Fibroblast of mammary gland (primary cell): ENCODE data around the gene MX1.

ENCODE experiments used
- DNase-seq: peaks from one replicate; pipeline ENCODE4 v3.0.0-alpha.2; 2010; ENCODE audit warnings: low read depth
- H3K4me3 ChIP-seq: 2 replicates; pipeline ENCODE4 v1.5.1; 2011; ENCODE audit warnings: low read depth, mild to moderate bottlenecking, low read length, moderate library complexity; ENCODE audit not compliant: control insufficient read depth
- TF ChIP-seq, protein P1 (sequence below): conservative IDR thresholded peaks from 2 replicates; pipeline ENCODE4 v1.5.1; 2011; ENCODE audit warnings: low read depth, low read length, inconsistent platforms; ENCODE audit not compliant: control insufficient read depth, insufficient read depth

The MX1 gene

GRCh38 chr21:41398251-41398650 is 27.8 kb upstream of the MX1 start:
- no peak overlapping the region for H3K4me3 ChIP-seq
- TF ChIP-seq, protein P1, sequence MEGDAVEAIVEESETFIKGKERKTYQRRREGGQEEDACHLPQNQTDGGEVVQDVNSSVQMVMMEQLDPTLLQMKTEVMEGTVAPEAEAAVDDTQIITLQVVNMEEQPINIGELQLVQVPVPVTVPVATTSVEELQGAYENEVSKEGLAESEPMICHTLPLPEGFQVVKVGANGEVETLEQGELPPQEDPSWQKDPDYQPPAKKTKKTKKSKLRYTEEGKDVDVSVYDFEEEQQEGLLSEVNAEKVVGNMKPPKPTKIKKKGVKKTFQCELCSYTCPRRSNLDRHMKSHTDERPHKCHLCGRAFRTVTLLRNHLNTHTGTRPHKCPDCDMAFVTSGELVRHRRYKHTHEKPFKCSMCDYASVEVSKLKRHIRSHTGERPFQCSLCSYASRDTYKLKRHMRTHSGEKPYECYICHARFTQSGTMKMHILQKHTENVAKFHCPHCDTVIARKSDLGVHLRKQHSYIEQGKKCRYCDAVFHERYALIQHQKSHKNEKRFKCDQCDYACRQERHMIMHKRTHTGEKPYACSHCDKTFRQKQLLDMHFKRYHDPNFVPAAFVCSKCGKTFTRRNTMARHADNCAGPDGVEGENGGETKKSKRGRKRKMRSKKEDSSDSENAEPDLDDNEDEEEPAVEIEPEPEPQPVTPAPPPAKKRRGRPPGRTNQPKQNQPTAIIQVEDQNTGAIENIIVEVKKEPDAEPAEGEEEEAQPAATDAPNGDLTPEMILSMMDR: no peak

DNA sequence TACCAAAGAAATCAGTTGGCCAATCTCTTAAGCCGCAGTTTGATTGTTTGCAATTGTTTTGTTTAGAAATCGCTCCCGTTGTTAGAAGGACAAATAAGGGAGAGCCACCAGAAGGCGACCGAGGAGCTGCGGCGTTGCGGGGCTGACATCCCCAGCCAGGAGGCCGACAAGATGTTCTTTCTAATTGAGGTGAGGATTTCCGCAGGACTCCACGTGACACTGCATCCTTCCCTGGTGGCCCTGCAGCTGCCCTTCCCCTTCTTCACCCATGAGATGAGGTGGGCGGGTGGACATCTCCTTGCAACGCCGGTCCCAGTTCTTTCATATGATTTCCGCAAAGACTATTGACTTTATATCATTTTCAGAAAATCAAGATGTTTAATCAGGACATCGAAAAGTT is 27.2 kb upstream of the MX1 start:
- H3K4me3 ChIP-seq: no peak overlapping the region
- TF ChIP-seq, protein P1: no peak
- DNase-seq: no peak

More at GRCh38 chr21:41398251-41398650, 27.8 kb upstream of the MX1 start:
- DNase-seq: no peak

- TF ChIP-seq, protein P1: no peak
- no peak for DNase-seq
- no peak overlapping the region for H3K4me3 ChIP-seq
Measured at GRCh38 chr21:41399246-41399800, 26.7 kb upstream of the MX1 start.

GRCh38 chr21:41402231-41402630 is 23.8 kb upstream of the MX1 start:
- TF ChIP-seq, protein P1: no peak

GRCh38 chr21:41402796-41403195 is 23.2 kb upstream of the MX1 start:
- H3K4me3 ChIP-seq: no peak overlapping the region
- TF ChIP-seq, protein P1: no peak
- DNase-seq: no peak

More at GRCh38 chr21:41402231-41402630, 23.8 kb upstream of the MX1 start:
- no peak for DNase-seq
- no peak overlapping the region for H3K4me3 ChIP-seq

DNA sequence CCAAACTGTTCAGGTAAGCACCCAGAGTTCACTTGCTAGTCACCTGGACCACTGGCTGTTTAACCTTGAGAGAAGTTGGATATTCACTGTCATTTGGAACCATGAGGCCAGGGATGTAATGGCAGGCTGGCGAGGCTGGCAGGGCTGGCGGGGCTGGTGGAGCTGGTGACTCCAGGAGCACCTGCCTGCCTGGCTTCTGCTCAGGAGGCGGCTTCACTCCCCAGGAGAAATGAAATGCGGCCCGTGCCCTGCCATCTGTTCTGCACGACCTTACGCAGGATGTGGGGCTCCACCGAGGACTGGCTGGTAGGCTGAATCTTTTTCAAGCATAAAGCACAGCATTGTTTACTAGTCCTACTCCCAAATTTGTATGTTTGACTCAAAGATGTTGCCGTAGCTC is 22.7 kb upstream of the MX1 start:
- TF ChIP-seq, protein P1: no peak
- DNase-seq: no peak
- no peak overlapping the region for H3K4me3 ChIP-seq

DNA sequence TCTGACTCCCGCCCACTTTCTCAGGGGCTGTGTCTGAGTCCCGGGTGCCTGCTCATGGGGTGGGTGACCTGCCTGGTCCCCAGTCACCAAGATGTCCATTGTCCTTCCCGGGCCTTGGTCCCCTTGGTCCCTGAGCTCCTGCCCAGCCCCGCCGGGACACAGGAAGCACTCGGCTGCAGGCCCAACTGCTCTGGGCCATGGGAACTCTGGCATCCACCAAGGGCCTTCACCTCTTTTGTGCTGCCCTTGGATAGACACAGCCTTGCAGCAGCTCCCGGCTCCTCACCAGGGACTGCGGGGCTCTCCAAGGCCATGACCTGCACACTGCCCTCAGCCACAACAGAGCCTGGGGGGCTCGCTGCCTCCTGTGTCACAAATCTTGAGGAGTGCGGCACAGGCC is 22.1 kb upstream of the MX1 start:
- TF ChIP-seq, protein P1: no peak
- no peak overlapping the region for H3K4me3 ChIP-seq
- no peak for DNase-seq
